Mucosa of rectum (tissue), 2 donors: Measurements from ENCODE around the gene KBTBD4.
A peak's percentile ranks its signal among the peaks of the same experiment; 100 is the strongest.

Experiments used
- H3K27ac ChIP-seq, 2 donors: one replicate each; pipeline ENCODE4 v1.7.0; 2013; ENCODE audit warnings: inconsistent platforms in 2 of 2, low read depth in 2 of 2, low read length in 2 of 2
- H3K27me3 ChIP-seq, 2 donors: one replicate each; pipeline ENCODE4 v1.7.0; 2013; ENCODE audit warnings: low read length in 2 of 2; ENCODE audit not compliant: control insufficient read depth in 2 of 2, insufficient read depth in 2 of 2
- H3K36me3 ChIP-seq, 2 donors: one replicate each; pipeline ENCODE4 v1.7.0; 2013; ENCODE audit warnings: low read length in 2 of 2; ENCODE audit not compliant: control insufficient read depth in 2 of 2, insufficient read depth in 2 of 2
- H3K4me1 ChIP-seq, 2 donors: one replicate each; pipeline ENCODE4 v1.7.0; 2013; ENCODE audit warnings: low read length in 2 of 2, mild to moderate bottlenecking in 1 of 2; ENCODE audit not compliant: control insufficient read depth in 2 of 2, insufficient read depth in 2 of 2
- H3K4me3 ChIP-seq, 2 donors: one replicate each; pipeline ENCODE4 v1.7.0; 2013; ENCODE audit warnings: low read length in 2 of 2
- H3K9ac ChIP-seq, 2 donors: one replicate each; pipeline ENCODE4 v1.7.0; 2013; ENCODE audit warnings: low read length in 2 of 2, low read depth in 1 of 2, mild to moderate bottlenecking in 1 of 2
- H3K9me3 ChIP-seq, 2 donors: one replicate each; pipeline ENCODE4 v1.7.0; 2013; ENCODE audit warnings: low read length in 2 of 2; ENCODE audit not compliant: control insufficient read depth in 2 of 2
- donor health status: healthy.
- donor health status: Normal muscosa, but diverticular disease.

The KBTBD4 gene

GRCh38 chr11:47591764-47592163, 13.0 kb upstream of the KBTBD4 start:
- Histone ChIP-seq H3K9ac (no peak overlapping the region), H3K4me1 (peaks cover 0 to 2% of the 10 kb centered on the region in 2 donors)

DNA sequence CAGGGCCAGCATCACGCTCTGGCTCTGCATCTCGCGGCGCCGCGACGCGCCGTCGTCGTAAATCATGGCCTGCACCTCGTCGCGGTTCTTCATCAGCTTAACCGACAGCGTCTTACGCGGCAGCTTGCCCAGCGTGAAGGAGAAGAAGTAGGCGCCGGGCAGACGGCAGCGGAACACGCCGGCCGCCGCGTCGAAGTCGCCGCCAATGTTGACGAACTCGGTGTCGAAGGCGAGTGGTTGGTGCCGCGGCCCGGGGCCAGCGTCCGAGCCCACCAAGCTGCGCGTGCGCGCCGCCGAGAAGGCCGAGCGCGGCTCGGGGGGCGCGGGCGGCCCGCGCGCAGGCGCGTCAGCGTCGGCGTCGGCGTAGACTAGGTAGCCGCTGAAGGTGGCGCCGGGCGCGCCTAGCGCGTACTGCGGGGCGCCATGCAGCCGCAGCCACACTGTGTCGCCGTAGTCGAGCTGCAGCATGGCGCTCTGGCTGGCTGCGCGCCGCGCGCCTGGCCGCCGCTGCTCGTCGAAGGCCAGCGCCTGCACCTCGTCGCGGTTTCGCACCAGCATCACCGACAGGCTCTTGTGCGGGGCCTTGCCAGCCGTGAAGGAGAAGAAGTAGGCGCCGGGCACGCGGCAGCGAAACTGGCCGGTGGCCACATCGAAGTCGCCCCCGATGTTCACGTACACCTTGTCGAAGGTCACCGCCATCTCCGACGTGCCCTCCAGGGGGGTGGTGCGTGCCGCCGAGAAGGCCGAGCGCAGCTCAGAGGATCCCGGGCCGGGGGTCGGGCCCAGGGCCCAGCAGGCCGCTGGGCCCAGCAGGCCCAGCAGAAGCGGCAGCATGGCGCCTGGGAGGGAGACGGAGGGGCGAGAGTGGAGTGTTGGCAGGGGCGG, 11.4 kb upstream of the KBTBD4 start:
- H3K36me3 ChIP-seq = peaks cover 0 to 2% of the 10 kb centered on the region in 2 donors
- no peak overlapping the region for H3K27ac ChIP-seq
- no peaks in the 10 kb centered on the region for H3K9me3 ChIP-seq
- peaks cover 17 to 26% of the 10 kb centered on the region in 2 donors for H3K27me3 ChIP-seq
- peak overlapping the region; percentile 30 to 41 for H3K4me3 ChIP-seq
- H3K4me1 ChIP-seq = peaks cover 0 to 2% of the 10 kb centered on the region in 2 donors
- H3K9ac ChIP-seq = no peak overlapping the region

More at GRCh38 chr11:47591764-47592163, 13.0 kb upstream of the KBTBD4 start:
- Histone ChIP-seq H3K9me3 (no peaks in the 10 kb centered on the region), H3K27ac (no peak overlapping the region), H3K27me3 (peaks cover 17 to 30% of the 10 kb centered on the region in 2 donors), H3K4me3 (no peak overlapping the region), H3K36me3 (no peaks in the 10 kb centered on the region)

DNA sequence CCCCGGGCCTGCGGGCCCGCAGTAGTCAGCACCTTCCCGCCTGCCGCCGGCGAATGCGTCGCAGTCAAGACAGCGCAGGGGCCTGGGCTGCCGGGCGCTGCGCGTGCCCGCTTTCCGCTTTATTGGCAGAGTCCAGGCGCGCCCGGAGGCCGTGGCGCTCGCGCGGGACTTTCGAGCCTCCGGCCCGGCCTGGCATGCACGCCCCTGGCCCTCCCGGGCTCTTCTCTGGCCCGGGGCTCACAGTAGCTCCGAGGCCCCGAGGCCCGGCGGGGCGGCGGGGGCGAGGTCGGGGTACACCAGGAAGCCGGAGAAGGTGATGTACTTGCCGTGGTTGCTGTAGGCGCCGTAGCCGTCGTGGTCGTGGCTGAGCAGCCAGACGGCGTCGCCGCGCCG, 10.8 kb upstream of the KBTBD4 start:
- H3K4me3 ChIP-seq = peak overlapping the region; percentile 30 to 41

DNA sequence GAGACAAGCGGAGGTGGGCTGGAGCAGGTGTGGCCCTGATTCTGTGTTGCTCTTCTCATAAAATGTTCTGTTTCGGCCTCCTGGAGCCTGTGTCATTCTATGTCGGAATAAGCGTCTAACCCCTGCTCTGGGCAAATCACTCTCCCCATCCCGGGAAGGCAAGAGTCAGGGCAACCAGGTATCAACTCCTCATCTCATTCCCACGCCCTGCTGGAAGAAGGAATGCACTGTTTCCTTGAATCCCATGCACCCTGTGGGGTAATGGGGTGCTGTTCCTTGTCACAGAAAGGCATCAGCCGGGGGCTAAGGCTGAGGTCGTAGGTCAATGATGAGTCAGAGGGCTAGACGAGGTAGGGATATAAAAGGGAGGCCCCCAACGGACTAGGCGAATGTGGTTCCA, 10.3 kb upstream of the KBTBD4 start:
- no peak overlapping the region for H3K4me3 ChIP-seq
- H3K9me3 ChIP-seq = no peaks in the 10 kb centered on the region
- H3K27me3 ChIP-seq = peaks cover 11 to 17% of the 10 kb centered on the region in 2 donors
- H3K9ac ChIP-seq = no peak overlapping the region
- H3K4me1 ChIP-seq = peaks cover 0 to 2% of the 10 kb centered on the region in 2 donors
- no peak overlapping the region for H3K27ac ChIP-seq
- H3K36me3 ChIP-seq = peaks cover 3 to 10% of the 10 kb centered on the region in 2 donors

More for the DNA sequence above, 10.8 kb upstream of the KBTBD4 start:
- Histone ChIP-seq H3K9me3 (no peaks in the 10 kb centered on the region), H3K36me3 (peaks cover 0 to 6% of the 10 kb centered on the region in 2 donors), H3K4me1 (peaks cover 0 to 2% of the 10 kb centered on the region in 2 donors), H3K27ac (no peak overlapping the region), H3K27me3 (peaks cover 15 to 20% of the 10 kb centered on the region in 2 donors), H3K9ac (no peak overlapping the region)

DNA sequence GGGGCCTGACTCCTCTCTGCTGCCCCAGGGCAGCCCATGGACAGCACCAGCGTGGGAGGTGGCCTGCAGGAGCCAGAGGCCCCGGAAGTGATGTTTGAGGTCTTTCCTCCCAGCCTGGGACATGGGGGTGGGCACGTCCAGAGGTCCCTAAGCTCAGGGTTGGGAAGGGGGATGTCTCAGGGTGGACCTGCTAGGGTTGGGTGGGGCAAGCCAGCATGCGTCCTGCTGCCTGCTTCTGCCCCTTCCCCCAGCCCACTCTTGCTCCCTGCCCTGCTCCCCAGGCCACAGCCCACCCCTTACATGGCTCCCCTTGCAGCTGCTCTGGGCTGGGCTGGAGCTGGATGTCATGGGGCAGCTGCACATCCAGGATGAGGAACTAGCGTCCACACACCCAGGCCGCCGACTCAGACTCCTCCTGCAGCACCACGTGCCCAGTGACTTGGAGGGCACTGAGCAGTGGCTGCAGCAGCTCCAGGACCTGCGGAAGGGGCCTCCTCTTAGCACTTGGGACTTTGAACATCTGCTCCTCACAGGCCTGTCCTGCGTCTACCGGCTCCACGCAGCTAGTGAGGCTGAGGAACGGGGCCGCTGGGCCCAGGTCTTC, 9.1 kb upstream of the KBTBD4 start:
- H3K4me3 ChIP-seq = no peak overlapping the region
- no peak overlapping the region for H3K9ac ChIP-seq
- H3K27ac ChIP-seq = peak overlapping the region in 1 of 2 donors; percentile 18
- peaks cover 0 to 2% of the 10 kb centered on the region in 2 donors for H3K4me1 ChIP-seq
- no peaks in the 10 kb centered on the region for H3K9me3 ChIP-seq
- peaks cover under 1 to 5% of the 10 kb centered on the region in 2 donors for H3K27me3 ChIP-seq
- peaks cover 16 to 23% of the 10 kb centered on the region in 2 donors for H3K36me3 ChIP-seq

DNA sequence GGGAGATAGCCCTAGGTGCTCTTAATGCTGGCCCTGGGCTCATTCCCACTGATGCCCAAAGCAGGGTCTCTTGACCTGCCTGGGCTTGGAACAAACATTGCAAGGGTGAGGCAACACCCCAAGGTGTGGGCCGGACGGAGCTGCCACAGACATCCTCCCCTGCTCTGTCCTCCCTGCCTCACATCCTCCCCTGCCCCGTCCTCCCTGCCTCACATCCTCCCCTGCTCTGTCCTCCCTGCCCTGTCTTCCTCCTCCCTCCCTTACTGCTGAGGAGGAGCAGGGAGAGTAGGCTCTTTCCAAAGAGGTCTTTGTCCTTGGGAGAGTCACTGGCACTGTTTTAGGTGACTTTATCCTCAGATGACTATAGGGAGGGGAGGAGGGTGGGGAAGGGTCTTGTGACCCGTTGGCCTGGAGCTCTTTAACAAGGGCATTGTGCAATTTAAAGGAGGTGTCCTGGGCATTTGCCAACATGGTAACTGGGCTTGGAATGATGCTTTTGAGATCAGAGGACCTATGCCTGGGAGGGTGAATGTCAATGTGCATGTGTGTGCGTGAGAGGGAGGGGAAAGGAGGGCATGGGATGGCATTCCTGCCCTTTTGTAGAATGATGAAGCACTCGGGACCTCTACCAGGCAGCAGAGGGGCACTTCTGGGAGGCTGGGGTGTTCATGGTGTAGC, 8.4 kb upstream of the KBTBD4 start:
- no peak overlapping the region for H3K4me3 ChIP-seq
- no peaks in the 10 kb centered on the region for H3K27me3 ChIP-seq
- H3K27ac ChIP-seq = no peak overlapping the region
- no peak overlapping the region for H3K9ac ChIP-seq
- peaks cover 0 to 2% of the 10 kb centered on the region in 2 donors for H3K4me1 ChIP-seq
- H3K9me3 ChIP-seq = no peaks in the 10 kb centered on the region
- H3K36me3 ChIP-seq = peaks cover 20 to 29% of the 10 kb centered on the region in 2 donors

- Histone ChIP-seq H3K36me3 (peaks cover 28 to 38% of the 10 kb centered on the region in 2 donors), H3K27me3 (no peaks in the 10 kb centered on the region), H3K4me1 (peaks cover 0 to 2% of the 10 kb centered on the region in 2 donors), H3K4me3 (no peak within 1 kb of the TSS), H3K27ac (no peak within 1 kb of the TSS), H3K9ac (no peak within 1 kb of the TSS), H3K9me3 (no peaks in the 10 kb centered on the region)
These were observed 7.5 kb upstream of the KBTBD4 start, which contains the start of gene FAM180B for GRCh38 chr11:47586098-47586855. Gene FAM180B, plus strand, starts transcription at chr11:47586678. Its CDS starts 91 bp downstream, at chr11:47586769.

GRCh38 chr11:47583844-47584243, 5.1 kb upstream of the KBTBD4 start:
- no peak overlapping the region for H3K27ac ChIP-seq
- H3K27me3 ChIP-seq = no peaks in the 10 kb centered on the region
- peaks cover 7 to 12% of the 10 kb centered on the region in 2 donors for H3K4me1 ChIP-seq
- no peak overlapping the region for H3K4me3 ChIP-seq
- no peaks in the 10 kb centered on the region for H3K9me3 ChIP-seq
- peaks cover 32 to 44% of the 10 kb centered on the region in 2 donors for H3K36me3 ChIP-seq
- H3K9ac ChIP-seq = no peak overlapping the region

- Histone ChIP-seq H3K27ac (no peak overlapping the region), H3K36me3 (peaks cover 28 to 44% of the 10 kb centered on the region in 2 donors)
These were observed 1.2 kb downstream of the KBTBD4 start for GRCh38 chr11:47577460-47578041.

More at GRCh38 chr11:47577460-47578041, 1.2 kb downstream of the KBTBD4 start:
- no peaks in the 10 kb centered on the region for H3K27me3 ChIP-seq
- H3K4me3 ChIP-seq = peak overlapping the region; percentile 2 to 88
- H3K9ac ChIP-seq = no peak overlapping the region
- H3K4me1 ChIP-seq = peaks cover 17 to 19% of the 10 kb centered on the region in 2 donors
- no peaks in the 10 kb centered on the region for H3K9me3 ChIP-seq
